ENCODE data around the gene STX16.

DNA sequence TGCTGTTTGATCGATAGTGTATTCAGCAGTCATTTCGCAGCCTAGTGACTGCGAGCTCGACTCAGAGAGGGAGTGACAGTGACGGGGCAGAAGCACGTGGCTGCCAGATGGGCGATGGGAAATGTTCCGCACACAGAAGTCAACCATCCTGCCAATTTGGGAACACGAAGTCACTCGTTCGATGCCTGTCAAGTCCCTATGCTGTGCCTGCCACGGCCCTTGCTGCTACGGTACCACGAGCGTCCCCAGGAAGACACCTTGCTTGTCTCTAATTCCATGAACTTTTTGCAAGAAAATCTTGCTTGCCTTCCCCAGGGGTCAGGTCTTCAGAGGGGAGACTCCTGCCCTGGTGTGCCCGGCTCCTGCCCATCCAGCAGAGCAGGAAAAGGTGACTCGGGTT, 17.0 kb upstream of the STX16 start:
- TF ChIP-seq CTCF (IDR thresholded peaks at IDR 0.05), result no peak
- TF ChIP-seq POLR2A (IDR thresholded peaks at IDR 0.05), result no peak
- no peak for TF ChIP-seq POLR2AphosphoS5 (IDR thresholded peaks at IDR 0.05)
- no peak for TF ChIP-seq EP300 (IDR thresholded peaks at IDR 0.05)

Data from gastroesophageal sphincter (tissue), 3 donors.